HG02840 (cell line): Measurements from ENCODE around the gene RFXANK.
"Not testable (repeated sequence)": the region's sequence is repeated elsewhere in the genome, so short reads cannot be mapped to it uniquely, and the experiment has no call there.

Source experiments
- ATAC-seq: cut with Tn5 transposase; IDR thresholded peaks from one replicate; pipeline ENCODE4 v1.9.1; 2021; ENCODE audit warnings: mild to moderate bottlenecking, moderate library complexity, moderate number of reproducible peaks; ENCODE audit not compliant: unreplicated experiment, low FRiP score

RFXANK gene, protein sequence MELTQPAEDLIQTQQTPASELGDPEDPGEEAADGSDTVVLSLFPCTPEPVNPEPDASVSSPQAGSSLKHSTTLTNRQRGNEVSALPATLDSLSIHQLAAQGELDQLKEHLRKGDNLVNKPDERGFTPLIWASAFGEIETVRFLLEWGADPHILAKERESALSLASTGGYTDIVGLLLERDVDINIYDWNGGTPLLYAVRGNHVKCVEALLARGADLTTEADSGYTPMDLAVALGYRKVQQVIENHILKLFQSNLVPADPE

DNA sequence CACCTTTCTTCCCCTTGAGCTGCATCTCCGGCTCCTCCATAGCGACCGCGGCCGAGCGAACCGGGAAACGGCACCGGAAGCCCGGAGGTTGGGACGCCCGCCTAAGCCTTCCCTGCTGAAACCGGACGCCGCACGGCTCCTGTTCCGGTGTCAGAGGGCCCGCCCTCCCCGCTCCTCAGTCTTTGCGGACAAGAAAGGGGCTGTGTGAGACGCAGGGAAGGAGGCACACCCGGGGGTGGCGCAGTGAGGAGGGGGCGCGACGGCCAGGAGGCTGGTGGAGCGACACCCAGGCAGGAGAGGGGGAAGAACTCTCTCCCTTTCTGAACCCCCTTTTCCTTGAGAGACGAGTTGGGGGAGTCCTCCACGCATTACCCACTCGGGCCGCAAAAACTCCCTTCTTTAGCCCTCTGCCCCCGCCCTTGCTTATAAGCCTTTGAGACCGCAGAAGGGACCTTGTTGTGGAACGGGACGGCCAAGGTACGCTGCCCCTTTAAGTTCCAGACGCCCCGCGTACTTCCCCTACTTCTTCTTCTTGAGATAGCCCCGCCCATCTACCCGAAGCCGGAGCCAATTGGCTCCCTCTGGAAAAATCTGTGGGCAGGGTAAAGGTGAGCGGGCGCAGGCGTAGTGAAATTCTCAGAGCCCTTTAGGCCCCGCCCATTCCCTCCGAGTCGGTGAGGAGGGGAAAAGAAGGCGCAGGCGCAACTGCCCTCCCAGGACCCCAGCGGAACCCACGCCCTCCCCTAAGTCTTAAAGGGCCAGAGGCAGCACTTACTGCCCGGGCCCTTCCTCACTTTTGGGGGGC is at the start of gene RFXANK, which contains the start of gene BORCS8:
RFXANK (plus strand) TSS at position 181 of the 805 bp plus-strand sequence. CDS start 1,689 bp downstream, outside the sequence.
BORCS8 (minus strand) TSS at position 75 of the 805 bp plus-strand sequence; CDS start at position 40, 35 bp downstream.
- peak; percentile 80 for ATAC-seq

DNA sequence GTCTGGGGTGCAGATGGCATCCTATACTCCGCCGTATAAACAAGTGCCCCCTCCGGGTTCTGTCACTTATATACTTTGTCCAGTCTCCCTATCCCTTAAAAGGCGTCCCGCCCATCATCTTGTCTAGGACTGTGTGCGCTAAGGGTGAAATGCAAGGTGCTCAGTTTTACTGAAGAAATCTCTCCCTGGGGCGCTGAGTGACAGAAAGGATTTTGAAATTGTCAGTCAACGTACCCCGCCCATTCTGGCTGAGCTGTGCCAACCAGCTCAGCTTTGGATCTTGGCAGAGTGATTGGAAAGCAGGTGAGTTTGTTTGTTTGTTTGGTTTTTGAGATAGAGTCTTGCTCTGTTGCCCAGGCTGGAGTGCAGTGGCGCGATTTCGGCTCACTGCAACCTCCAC is 49.7 kb upstream of the RFXANK start:
- ATAC-seq: no peak

DNA sequence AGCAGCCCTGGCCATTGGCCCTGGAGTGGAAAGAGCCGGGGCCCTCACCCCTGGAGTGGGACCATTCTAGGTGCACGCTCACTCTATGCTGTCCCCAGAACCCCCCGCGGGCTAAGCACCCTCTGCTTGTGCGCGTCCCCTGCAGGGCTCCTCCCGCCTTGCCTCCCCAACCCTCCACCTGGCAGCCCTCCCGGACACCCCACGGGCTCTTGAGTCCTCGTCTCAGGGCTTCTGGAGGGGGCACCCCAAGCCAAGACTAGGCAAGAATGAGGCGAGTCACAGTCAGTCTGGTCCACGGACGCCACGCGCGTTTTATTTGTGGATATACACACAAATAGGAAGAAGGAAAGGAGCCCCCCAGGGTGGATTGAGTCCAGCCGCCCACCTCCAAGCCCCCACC is 46.8 kb upstream of the RFXANK start:
- no peak for ATAC-seq

DNA sequence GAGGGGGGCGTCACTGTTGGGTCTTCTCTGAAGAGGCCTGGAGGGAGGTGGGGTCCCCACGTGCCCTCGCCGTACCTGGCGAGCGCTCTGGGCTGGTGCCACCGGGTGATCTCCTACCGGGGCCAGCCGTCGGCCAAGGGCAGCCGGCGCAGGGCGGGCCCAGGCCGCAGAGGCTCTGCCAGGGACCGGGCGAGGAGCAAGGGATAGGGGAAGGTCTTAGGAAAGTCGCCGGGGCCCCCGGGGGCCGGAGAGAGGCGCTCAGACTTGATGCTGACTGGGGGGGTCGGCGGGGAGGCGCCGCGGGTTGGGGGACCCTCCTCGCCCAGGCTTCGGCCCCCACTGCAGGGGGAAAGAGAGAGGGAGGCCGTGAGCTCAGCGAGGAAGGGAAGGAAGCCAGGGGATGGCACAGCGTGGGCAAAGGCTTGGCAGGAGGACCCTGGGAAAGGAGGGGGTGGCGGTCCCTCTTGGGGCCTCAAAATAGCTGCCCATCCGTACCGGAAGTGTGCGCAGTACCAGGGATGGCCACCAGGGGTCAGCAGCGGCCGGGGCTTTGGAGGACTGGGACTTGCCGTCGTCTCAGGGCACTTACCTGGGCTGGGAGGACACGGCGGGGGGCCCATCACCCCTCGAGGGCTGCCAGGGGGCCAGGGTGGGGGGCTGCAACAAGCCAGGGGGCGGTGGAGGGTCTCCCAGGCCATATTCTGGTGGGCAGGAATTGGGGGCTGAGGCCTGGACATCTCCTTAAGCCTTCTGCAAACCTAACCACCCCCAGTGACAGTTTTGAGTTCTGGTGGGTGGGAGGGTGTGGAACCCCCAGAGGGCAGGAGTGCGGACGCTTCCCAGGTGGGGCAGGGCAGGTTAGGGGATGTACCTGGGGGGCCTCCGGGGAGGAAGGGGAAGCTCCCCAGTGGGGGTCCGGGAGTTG is 46.1 kb upstream of the RFXANK start:
- no peak for ATAC-seq

DNA sequence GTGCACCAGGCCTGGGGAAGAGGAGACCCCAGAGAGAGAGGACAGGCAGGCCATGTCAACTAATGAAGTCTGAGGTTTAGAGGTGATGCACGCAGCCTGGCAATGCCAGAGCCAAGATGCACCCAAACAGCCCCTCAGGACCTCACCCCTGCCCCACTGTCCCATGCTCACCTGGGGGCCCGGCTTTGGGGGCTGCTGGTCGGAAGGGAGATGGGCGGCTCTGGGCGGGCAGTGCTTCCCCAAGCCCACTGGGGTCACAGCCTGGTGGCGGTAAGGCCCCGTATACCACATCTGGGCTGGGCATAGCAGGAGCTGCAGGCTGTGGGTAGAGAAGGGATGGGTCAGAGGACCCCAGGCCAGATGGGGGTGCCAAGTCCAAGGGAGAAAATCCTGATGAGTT is 45.2 kb upstream of the RFXANK start:
- ATAC-seq: no peak

DNA sequence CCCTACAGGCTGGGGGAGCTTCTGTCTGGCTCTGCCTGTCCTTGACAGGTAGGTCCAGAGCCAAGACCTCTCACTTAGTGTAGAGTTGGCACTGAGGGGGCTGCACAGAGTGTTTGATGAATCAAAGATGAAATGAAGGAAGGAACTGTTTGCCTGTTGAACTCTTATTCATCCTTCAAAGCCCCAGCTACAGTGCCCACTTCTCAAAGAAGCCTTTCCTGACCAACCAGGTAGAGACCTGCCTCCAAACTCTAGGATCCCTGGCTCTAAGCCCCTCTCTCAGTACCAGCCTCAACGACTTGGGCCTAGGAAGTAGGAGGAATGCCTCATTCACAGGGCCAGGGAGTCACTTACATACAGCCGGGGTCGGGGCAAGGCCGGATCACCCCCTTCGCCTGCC is 44.7 kb upstream of the RFXANK start:
- ATAC-seq: no peak

DNA sequence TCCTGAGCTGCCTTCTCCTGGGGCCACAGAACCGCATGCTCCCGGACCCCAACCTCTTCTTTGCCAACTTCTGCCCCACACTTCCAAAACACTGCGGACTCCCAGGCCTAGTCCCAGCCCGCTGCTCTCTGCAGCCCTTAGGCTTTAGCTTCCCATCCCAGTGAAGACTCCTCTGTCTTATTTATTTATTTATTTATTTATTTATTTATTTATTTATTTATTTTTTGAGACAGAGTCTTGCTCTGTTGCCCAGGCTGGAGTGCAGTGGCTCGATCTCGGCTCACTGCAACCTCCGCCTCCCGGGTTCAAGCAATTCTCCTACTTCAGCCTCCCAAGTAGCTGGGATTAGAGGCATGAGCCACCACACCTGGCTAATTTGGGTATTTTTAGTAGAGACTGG is 43.6 kb upstream of the RFXANK start:
- ATAC-seq: not testable (repeated sequence)

DNA sequence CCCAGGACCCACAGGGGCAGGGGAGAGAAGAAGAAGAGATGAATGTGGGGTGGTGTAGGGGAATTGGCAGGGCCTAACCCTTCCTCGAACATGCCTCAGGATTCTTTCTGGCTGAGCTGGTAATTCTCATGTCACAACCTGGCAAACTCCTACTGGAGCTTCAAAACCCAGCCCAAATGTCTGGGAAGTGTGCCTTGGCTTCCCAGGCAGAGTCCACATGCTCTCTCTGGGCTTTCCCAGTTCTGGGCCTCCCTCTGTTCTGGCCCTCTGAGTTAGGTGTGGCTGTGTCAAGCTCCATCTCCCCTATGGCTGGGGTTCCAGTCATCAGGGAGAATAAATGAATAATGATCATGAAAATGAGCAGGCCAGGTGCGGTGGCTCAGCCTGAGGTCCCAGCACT is 42.6 kb upstream of the RFXANK start:
- ATAC-seq: no peak

DNA sequence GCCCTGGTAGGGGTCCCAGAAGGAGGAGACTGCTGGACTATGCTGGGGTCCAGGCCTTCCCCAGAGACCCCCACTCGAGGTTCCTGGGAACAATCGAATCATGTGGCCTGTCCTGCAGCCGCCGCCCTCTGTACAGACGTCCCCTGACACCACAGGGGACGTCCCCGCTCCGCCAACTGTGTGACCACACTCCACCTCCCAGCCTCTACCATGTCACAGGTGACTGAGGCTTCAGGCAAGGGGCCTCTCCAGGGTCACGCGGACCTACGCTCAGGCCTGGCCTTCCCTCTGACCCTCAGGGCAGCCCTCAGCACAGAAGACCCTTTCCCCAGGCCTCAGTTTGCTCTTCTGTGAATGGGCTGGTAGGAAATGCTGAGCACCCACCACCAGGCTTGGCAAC is 40.6 kb upstream of the RFXANK start:
- ATAC-seq: no peak

DNA sequence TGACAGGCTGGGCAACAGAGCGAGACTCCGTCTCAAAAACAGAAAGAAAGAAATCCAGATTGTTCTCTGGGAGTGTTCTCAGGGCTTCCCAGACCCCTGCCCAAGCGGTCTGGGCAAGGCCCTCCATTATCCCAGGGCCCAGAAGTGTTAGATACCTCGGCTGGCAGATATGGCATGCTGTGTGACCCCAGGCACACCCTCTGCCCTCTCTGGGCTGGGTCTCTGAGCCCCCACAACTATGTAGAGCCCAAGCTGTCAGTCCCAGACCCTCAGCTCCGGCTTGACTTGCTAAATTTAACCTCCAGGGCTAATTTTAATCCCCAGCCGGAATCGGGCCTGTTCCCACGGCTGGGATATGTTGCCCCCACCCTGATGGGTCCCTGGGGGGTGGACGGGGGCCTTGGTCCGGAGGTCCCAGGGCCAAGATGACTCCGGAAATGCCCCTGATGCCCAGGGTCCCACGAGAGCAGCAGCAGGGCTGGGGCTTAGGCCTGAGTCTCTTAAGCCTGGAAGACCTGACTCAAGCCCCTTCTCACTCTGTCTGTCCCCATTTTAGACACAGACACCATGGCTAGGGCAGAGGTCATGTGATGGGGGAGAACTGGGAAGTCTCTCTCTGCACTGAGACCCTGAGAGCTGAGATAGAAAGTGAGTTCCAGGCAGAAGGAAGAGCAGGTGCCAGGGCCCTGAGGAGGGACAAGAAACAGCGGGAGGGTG is 39.2 kb upstream of the RFXANK start:
- no peak for ATAC-seq

DNA sequence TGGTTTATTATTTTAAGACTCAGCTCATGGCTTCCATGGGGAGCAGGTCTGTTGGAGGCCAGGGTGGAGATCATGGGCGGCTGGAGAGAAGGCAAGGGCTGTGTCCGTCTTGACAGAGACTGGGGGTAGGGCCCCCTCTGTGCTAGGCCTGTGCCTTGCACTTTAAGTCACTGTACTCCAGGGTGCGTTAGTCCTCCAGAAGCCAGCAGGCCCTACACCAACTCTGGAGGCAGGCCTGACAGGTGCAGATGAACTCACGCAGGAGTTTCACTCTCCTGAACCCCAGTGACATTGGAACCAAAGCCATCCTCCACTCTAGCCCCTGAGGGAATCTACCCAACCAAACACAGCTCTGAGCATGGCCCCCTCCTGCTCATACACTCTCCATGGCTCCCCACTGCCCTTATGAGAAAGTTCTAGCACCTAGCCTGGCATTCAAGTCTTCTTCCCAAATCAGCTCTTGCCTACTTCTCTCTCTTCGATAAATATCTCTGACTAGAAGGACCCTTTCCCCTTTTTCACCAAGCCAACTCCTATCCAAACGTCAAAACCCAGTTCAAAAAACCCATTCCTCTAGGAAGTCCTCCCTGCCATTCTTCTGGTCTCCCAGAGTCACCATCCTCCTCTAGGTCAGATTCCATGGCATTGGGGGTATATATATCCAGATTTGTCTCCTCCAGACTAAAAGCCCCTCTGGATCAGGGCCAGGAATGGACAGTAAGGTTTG is 37.1 kb upstream of the RFXANK start:
- ATAC-seq: no peak

DNA sequence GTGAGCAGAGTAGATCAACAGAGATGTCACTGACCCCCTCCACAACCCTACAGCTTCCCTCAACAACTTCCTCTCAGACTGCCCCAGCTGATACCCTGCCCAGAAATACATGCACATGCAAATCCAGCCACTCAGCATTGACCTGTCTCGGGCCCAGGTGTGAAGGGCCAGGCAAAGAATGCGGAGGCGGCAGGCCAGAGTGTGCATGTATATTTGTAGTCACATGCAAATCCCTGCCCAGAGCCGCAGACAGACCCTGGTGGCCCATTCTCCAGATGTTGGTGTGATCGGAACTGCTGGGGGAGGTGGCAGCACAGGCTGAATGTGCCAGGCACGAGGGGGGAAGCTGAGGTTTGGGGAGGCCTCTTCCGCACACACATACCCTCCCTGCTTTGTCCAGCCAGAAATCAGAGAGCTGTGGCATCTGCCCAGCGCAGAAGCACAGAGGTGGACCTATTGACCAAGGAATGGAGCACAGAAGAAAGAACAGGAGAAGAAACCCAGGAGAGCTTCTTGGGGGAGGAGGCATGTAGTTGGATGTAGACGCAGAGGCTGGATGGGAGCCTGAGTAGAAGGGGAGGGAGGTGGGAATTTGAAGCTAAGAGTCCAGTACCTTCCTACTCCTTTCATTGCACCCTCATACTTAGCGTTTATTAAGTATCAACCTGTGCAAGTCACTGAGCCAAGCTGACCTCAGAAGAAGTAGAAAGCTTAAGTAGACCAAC is 36.4 kb upstream of the RFXANK start:
- ATAC-seq: peak; percentile 60

DNA sequence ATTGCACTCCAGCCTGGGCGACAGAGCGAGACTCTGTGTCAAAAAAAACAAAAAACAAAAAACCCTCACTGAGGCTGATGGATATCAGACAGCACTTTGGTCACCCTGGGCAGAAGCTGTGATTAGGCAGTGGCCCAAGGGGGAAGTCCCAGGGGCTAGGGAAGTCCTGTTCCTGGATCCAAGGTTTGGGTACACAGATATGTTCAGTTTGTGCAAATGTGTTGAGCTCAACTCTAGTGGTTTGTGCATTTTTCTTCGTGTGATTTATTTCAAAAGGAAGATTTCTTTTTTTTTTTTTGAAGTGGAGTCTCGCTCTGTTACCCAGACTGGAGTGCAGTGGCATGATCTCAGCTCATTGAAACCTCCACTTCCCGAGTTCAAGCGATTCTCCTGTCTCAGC is 34.2 kb upstream of the RFXANK start:
- no peak for ATAC-seq

DNA sequence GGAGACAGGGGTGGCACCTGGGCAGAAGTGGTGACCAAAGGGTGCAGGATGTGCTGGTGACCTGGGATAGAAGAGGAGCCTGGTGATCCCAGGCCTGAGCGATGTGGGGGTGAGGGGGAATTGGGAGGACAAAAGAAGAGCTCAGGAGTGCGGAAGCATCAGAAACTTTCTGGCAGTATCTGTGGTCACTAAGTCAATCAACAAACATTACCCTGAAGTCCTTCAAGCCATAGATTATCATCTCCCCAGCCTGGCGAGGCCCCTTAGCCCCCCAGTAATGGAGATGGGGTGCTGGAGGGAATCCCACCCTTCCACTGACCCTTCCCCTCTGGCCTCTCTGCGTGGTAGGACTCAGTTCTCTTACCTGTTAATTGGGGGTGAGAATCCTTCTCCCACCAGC is 32.5 kb upstream of the RFXANK start:
- ATAC-seq: no peak

DNA sequence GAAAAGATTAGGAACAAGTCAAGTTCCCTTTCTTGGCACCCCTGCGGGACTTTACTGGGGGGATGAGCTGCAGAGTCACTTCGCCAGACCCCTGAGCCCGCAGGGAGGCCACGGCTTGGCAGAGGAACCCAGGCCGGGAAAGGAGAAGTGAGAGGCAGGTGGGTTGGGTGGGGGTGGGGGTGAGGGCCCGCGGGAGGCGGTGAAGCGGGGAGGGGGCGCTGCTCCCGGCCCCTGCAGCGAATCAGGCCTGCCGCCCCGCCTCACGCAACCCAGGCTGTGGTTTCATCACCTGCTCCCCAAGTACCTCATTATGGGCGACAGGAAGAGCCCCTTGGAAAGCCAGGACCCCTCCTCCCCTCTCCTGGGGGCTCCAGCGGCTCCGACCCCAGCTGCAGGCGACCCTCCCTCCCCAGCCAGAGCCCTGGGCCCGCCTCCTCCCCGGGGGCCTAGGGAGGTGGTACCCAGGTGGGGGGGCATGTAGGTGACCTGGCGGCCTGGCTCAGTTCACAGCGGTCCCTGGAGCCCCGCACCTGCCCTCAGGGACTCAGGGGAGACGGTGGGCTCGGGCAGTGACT is 31.5 kb upstream of the RFXANK start:
- no peak for ATAC-seq

DNA sequence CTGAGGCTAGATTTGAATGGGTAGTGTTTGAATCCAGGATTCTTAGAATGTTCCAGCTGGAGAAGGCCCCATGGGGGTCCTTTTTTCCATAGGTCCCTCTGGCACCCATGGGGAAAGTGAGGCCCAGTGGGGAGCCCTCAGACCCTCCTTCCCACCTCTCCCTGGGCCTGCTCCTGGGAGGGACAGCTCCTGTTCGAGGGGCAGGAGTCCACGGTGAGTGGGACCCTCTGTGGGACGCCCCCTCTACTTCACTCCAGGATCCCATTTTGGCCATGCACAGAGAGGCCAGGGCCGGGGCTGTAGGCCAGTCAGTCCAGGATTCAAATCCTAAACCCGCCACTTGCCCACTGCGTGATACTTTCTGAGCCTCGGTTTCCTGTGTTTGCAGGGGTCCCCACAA is 29.6 kb upstream of the RFXANK start:
- ATAC-seq: no peak

DNA sequence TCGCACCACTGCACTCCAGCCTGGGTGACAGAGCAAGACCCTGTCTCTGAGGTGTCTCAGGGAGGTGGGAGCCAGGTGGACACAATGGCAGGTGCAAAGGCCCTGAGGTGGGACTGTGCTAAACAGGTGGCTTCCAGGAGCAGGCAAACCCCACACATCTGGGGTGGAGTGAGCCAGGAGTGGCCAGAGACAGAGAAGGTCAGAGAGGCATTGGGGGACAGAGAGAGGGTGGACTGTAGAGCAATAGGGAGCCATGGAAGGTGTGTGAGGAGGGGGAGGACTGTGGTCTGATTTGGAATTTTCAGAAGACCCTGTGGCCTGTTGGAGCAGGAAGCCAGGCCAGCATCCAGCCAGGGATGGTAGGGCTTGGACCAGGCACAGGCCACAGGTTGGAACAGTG is 26.7 kb upstream of the RFXANK start:
- ATAC-seq: no peak

DNA sequence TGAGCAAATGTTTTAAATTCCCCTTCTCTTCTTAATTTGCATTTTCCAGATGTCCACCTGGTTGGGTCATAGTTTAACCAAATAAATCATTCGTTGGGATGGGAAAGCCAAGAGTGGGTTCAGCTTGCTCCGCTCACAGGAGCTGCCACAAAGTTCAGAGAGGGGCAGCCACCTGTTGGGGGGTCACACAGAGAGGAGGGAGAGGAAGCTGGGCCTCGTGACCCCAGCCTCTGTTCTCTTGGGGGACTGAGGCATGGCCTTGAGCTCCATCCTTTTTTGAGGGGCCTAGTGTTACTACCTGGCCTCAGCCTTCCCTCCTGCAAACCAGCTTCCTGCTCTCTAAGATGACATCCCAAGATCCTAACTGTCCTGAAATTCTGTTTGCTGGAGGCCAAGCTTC is 24.4 kb upstream of the RFXANK start:
- no peak for ATAC-seq
